OCI-LY3 (cell line): ENCODE measurements around the gene CHST15.

ENCODE experiments used
- H2AFZ ChIP-seq: fragments of 200-600, 300-600 bp; shearing (Covaris generic); 2 replicates; pipeline ENCODE4 v1.6.0; 2014; ENCODE audit warnings: antibody characterized with exemption, low read depth, low read length
- H3K27ac ChIP-seq: fragments of 200-600, 300-600 bp; sonication (generic); 2 replicates; pipeline ENCODE4 v1.5.1; 2014; ENCODE audit warnings: mild to moderate bottlenecking, low read length, moderate library complexity, mixed read lengths
- H3K27me3 ChIP-seq: fragments of 200-600, 300-600 bp; sonication (generic); 2 replicates; pipeline ENCODE4 v1.6.1; 2014; ENCODE audit warnings: low read depth, low read length, mixed read lengths
- H3K36me3 ChIP-seq: fragments of 200-600, 300-600 bp; sonication (generic); replicated peaks from 2 replicates; pipeline ENCODE3; 2014; ENCODE audit warnings: low read depth, low read length, mixed read lengths
- H3K4me1 ChIP-seq: fragments of 300-600, 200-600 bp; sonication (generic); 2 replicates; pipeline ENCODE4 v1.6.1; 2014; ENCODE audit warnings: low read length, mixed read lengths
- H3K4me2 ChIP-seq: fragments of 200-600, 300-600 bp; sonication (generic); 2 replicates; pipeline ENCODE4 v1.6.1; 2014; ENCODE audit warnings: low read length, mixed read lengths
- H3K4me3 ChIP-seq: fragments of 300-600, 200-600 bp; sonication (generic); 2 replicates; pipeline ENCODE4 v1.5.1; 2014; ENCODE audit warnings: antibody characterized with exemption, mild to moderate bottlenecking, low read length, moderate library complexity
- H3K79me2 ChIP-seq: fragments of 300-600, 200-600 bp; shearing (Covaris generic); 2 replicates; pipeline ENCODE4 v1.6.1; 2014; ENCODE audit warnings: mild to moderate bottlenecking, low read length, mixed read lengths
- H3K9ac ChIP-seq: fragments of 300-600, 200-600 bp; shearing (Covaris generic); 2 replicates; pipeline ENCODE4 v1.6.0; 2014; ENCODE audit warnings: mild to moderate bottlenecking, low read length, moderate library complexity
- H3K9me3 ChIP-seq: fragments of 200-600, 300-600 bp; shearing (Covaris generic); 2 replicates; pipeline ENCODE4 v1.6.1; 2014; ENCODE audit warnings: low read length, mixed read lengths; ENCODE audit not compliant: insufficient read depth
- H4K20me1 ChIP-seq: fragments of 200-600, 300-600 bp; sonication (generic); 2 replicates; pipeline ENCODE4 v1.6.1; 2016; ENCODE audit warnings: low read length, mixed read lengths; ENCODE audit not compliant: insufficient read depth
- CTCF ChIP-seq: fragments of 200-600, 300-600 bp; sonication (generic); IDR thresholded peaks from 2 replicates; pipeline ENCODE4 v1.5.1; 2014; ENCODE audit warnings: antibody characterized with exemption, low read length, low read depth
- EZH2phosphoT487 ChIP-seq: fragments of 200-600 bp; shearing (Covaris generic); IDR thresholded peaks from 2 replicates; pipeline ENCODE4 v1.6.1; 2018; ENCODE audit warnings: antibody characterized with exemption, mixed run types, low read depth

CHST15 gene

DNA sequence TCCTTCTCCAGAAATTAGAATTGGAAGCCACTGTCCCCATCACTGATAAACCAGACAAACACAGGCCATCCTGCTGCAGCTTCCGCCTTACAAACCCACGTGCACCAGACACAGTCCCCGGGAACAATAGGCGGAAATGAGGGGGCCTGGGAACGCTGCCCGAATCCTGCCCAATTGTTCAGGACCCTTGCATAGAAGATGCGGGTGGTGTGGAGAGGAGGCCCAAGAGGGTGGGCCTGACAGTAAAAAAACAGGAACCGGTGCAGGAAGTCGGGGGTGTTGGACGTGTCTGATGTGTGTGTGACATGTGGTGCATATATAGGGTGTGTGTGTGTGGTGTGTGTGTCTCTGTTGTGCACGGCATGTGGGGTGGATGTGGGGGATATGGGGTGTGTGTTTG, 26.5 kb upstream of the CHST15 start:
- H3K27me3 ChIP-seq: peaks cover 3% of the 10 kb centered on the region; the same call in 1 of the 2 replicates
- no peak overlapping the region for H3K9ac ChIP-seq
- H3K4me3 ChIP-seq: no peak overlapping the region
- TF ChIP-seq CTCF (no peak), EZH2phosphoT487 (no peak)
- peaks cover 55% of the 10 kb centered on the region for H3K4me1 ChIP-seq
- no peaks in the 10 kb centered on the region for H3K79me2 ChIP-seq
- H2AFZ ChIP-seq: no peak overlapping the region
- H4K20me1 ChIP-seq: no peaks in the 10 kb centered on the region
- no peak overlapping the region for H3K4me2 ChIP-seq
- no peaks in the 10 kb centered on the region for H3K9me3 ChIP-seq
- no peaks in the 10 kb centered on the region for H3K36me3 ChIP-seq
- H3K27ac ChIP-seq: no peak overlapping the region

GRCh38 chr10:124119216-124119615, 25.8 kb upstream of the CHST15 start:
- H3K27ac ChIP-seq: no peak overlapping the region
- peaks cover 48% of the 10 kb centered on the region for H3K4me1 ChIP-seq
- H3K9ac ChIP-seq: no peak overlapping the region
- H3K27me3 ChIP-seq: peaks cover 10% of the 10 kb centered on the region; the same call in 1 of the 2 replicates
- no peak overlapping the region for H2AFZ ChIP-seq
- no peaks in the 10 kb centered on the region for H3K9me3 ChIP-seq
- no peak overlapping the region for H3K4me3 ChIP-seq
- no peaks in the 10 kb centered on the region for H3K36me3 ChIP-seq
- no peak overlapping the region for H3K4me2 ChIP-seq
- TF ChIP-seq CTCF (no peak), EZH2phosphoT487 (no peak)
- H3K79me2 ChIP-seq: no peaks in the 10 kb centered on the region
- H4K20me1 ChIP-seq: no peaks in the 10 kb centered on the region

GRCh38 chr10:124117833-124118232, 24.4 kb upstream of the CHST15 start:
- H3K4me2 ChIP-seq: no peak overlapping the region
- H3K27ac ChIP-seq: no peak overlapping the region

DNA sequence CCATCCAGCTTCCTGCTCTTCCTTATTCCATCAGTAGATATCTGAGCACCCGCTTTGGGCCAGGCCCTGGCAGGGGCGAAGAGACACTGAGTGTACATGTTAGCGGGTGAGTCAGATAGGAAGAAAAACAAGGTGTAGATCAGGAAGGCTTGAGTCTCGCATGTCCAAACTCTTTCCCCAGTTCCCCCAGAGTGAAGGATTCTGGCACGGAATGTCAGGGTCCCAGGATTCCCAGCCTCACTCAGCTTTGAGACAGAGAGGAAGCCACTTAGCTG, 24.1 kb upstream of the CHST15 start:
- Histone ChIP-seq H2AFZ (no peak overlapping the region), H3K79me2 (no peaks in the 10 kb centered on the region), H3K36me3 (no peaks in the 10 kb centered on the region), H3K27ac (no peak overlapping the region), H3K4me3 (no peak overlapping the region), H3K9ac (no peak overlapping the region), H4K20me1 (no peaks in the 10 kb centered on the region), H3K9me3 (no peaks in the 10 kb centered on the region), H3K4me2 (no peak overlapping the region), H3K4me1 (peaks cover 33% of the 10 kb centered on the region), H3K27me3 (peaks cover 20% of the 10 kb centered on the region; the same call in 1 of the 2 replicates)
- TF ChIP-seq EZH2phosphoT487 (no peak), CTCF (no peak)

More at GRCh38 chr10:124117833-124118232, 24.4 kb upstream of the CHST15 start:
- Histone ChIP-seq H3K4me3 (no peak overlapping the region), H2AFZ (no peak overlapping the region), H3K27me3 (peaks cover 17% of the 10 kb centered on the region; the same call in 1 of the 2 replicates), H4K20me1 (no peaks in the 10 kb centered on the region), H3K36me3 (no peaks in the 10 kb centered on the region), H3K9me3 (no peaks in the 10 kb centered on the region), H3K79me2 (no peaks in the 10 kb centered on the region), H3K4me1 (peaks cover 35% of the 10 kb centered on the region), H3K9ac (no peak overlapping the region)
- TF ChIP-seq EZH2phosphoT487 (no peak), CTCF (no peak)
